AG09319 (cell line): ENCODE results near the gene TMEM178B.

ENCODE experiments used
- DNase-seq: peaks from one replicate; pipeline ENCODE4 v3.0.0-alpha.2; 2010; ENCODE audit warnings: low read depth; ENCODE audit errors: extremely low read depth
- TF ChIP-seq, protein P1 (sequence below): IDR thresholded peaks from 2 replicates; pipeline ENCODE4 v1.5.1; 2011; ENCODE audit warnings: low read depth, mild to moderate bottlenecking, inconsistent platforms, low read length, moderate library complexity

The TMEM178B gene

DNA sequence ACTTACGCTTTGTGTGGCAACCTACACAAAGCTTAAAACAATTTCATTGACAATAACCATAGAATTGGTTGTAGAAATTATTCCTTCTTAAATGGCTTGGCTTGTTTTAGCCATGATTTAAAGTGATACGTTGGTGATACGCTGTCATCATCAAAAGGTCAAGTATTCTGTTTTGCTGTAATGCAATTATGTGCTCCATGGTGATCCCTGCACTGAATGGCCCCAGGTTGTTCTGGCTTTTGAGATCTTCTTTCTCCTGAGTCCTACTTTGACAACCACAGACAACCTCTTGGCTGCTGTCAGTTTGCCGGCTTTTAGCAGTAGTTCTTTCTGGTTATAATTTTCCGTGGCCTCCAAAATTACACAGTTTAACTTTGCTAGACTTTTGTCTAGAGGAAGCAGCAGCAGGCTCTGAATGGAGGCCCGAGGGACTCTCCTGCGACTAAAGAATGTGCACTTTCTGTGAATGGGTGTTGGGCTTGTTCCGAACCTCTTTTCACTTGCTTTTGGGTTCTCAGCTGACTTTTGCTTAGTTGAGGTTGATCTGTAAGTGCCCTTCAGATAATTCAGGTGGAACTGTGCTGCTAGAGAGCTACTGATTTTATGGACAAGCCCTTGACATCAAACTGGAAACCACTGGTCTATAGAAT lies 104.7 kb downstream of the TMEM178B start:
- no peak for DNase-seq
- TF ChIP-seq, protein P1, sequence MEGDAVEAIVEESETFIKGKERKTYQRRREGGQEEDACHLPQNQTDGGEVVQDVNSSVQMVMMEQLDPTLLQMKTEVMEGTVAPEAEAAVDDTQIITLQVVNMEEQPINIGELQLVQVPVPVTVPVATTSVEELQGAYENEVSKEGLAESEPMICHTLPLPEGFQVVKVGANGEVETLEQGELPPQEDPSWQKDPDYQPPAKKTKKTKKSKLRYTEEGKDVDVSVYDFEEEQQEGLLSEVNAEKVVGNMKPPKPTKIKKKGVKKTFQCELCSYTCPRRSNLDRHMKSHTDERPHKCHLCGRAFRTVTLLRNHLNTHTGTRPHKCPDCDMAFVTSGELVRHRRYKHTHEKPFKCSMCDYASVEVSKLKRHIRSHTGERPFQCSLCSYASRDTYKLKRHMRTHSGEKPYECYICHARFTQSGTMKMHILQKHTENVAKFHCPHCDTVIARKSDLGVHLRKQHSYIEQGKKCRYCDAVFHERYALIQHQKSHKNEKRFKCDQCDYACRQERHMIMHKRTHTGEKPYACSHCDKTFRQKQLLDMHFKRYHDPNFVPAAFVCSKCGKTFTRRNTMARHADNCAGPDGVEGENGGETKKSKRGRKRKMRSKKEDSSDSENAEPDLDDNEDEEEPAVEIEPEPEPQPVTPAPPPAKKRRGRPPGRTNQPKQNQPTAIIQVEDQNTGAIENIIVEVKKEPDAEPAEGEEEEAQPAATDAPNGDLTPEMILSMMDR, result no peak

DNA sequence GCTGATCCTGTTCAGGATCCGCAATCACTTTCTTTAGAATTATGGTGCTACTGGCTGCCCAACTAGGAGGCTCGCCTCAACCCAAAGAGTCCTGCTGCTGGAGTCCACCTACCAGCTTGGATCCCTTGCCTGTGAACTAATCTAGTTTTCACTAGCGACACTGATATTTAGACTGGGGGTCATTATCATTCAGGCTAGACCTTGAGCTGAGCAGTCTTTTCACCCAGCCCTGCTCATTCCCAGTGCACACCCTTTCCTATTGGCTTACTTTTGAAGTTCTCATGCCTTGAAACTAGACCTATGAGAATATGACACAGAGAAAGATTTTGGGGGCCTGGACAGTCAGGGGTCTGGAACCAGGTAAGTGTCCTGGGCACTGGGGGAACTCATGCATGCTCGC lies 107.9 kb downstream of the TMEM178B start:
- no peak for DNase-seq
- TF ChIP-seq, protein P1, result no peak

DNA sequence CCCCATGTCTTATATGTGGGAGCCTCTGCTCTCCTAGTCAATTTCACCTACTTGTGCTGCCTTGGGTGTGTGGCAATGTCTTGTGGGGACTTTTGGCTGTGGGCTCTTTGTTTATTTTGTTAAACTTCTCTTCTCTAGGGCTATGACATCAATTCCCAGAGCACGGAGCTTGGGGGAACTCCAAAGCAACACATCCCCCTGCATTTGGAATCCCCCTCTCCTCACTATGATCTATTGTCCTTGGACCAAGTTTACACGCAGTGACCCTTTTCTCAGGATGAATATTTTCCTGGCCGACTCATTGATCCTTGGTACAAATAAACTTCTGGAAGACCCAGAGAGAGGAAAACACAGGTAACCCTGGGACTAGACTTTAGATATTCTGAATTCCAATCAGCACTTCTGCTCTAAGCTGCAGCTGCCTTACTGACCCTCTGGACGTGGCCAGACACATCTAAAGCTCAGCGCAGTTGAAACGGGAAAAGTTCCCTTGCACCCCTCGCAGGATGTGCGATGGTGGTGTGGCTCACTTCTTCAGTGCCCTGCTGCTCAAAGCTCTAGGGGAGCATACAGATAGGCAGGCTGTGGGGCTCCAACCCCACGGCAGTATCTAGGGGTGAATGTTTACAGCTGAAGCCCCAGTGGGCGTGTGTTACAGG lies 110.8 kb downstream of the TMEM178B start:
- no peak for DNase-seq
- TF ChIP-seq, protein P1, result no peak

DNA sequence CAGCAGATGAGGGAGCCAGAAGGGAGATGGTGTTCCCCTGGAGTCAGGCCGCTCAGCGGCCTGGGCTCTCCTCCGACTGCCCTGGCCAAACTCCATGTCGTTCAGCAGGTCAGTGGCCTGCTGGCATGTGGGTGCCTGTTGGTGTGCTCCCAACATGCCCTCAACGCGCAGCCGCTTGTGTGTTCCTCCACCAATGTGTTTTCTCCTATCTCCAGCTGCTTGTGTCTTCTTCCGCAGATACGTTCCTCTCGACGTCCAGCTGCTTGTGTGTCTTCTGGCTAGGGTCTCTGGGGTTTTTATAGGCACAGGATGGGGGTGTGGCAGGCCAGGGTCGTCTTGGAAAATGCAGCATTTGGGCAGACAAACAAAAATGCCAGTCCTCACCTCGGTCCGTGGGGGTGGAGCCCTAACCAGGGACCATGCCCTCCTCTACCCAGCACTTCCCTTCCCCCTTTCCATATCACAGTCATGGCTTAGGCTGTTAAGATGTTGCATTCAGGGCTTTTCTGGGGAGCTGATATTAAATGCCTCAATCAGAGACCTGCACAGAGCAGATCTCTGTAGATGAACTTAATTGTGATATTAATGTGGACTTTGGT lies 111.6 kb downstream of the TMEM178B start:
- DNase-seq, result no peak
- TF ChIP-seq, protein P1, result no peak

DNA sequence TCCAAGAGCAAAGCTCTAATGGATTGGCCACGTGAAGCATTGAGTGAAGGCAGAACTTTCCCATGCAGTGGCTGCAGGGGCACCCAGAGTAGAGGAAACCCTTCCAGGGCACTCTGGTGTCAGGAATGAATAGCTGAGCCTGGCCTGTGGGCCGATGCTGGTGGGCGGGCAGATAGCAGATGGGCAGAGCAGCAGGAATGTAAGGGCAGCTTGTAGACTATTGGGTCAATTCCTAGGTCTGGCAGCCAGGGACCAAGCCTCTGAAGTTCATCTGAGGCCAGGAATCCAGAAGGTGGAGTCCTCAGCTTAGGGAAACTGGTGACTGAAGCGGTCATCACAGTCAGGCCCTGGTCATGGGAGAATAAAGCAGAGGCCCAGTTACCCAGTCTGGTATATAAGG lies 115.4 kb downstream of the TMEM178B start:
- no peak for DNase-seq
- TF ChIP-seq, protein P1, result no peak

DNA sequence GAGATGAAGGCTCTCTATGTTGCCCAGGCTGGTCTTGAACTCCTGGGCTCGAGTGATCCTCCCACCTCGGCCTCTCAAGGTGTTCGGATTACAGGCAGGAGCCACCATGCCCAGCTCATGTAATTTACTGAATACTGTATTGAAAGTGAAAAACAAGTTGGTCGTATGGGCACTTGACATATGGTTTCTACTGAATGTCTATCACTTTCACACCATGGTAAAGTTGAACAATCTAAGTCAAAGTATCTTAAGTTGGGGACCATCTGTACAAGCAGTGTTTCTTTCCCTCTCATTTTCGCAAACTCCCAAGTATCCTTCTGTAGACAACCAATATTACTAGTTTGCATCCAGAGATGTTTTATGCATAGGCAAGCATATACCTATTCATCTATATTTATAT lies 116.6 kb downstream of the TMEM178B start:
- no peak for DNase-seq
- TF ChIP-seq, protein P1, result no peak

DNA sequence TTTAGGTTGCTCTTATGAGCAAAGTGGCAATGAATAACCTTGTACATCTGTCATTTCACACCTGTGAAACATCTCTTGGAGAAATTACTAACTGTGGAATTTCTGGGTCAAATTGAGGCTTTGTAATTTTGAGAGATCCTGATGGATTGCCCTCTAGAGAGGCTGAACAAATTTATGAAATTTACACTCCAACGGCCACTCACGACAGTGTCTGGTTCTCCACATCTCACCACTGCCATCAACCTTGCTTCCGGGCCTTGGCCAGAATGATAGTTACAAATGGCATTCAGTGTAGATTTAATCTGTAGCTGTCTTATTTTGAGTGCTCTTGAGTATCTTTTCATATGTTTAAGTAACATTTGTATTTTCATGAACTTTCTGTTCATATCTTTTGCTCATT lies 117.4 kb downstream of the TMEM178B start:
- DNase-seq, result no peak
- TF ChIP-seq, protein P1, result no peak
